Measurements from ENCODE around the gene GTF2IRD1. TPM values are rescaled to one million over a fixed set of nuclear protein-coding genes. Genes with fewer than 3 reads are reported as not detected.
"Not testable (repeated sequence)": the region's sequence is repeated elsewhere in the genome, so short reads cannot be mapped to it uniquely, and the experiment has no call there.

Gene GTF2IRD1
- total RNA-seq, 1 experiment from 2014 or later: 73.6 TPM

DNA sequence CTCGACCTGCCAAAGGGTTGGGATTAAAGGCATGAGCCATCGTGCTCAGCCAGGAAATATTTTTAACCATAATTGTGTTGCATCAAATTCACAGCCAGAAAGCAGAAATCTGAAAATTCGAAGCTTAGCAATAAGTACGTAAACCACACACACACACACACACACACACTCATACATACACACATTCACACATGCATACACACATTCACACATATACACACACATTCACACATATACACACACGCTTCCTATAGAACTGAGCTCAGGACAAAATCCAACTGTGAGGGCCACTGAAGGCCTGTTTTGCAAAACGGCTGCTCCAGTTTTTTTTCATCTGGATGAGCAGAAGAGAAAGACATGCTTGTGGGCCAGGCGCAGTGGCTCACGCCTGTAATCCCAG lies 178.8 kb downstream of the GTF2IRD1 start:
- intact Hi-C loops (cut with micrococcal nuclease; ENCODE audit: unreplicated experiment): no loop called here
- BruUV-seq (replicated peaks): no TSS peak
- ChIA-PET POLR2A (ENCODE audit: low non-redundant PET) (interaction anchor here (0.6 kb wide), 1 partner anchor 140 kb away, joined by 3 read pairs; no protein-coding TSS in a partner anchor), CTCF (interaction anchor here (0.7 kb wide), 1 partner anchor 8 kb away, joined by 3 read pairs; no protein-coding TSS in a partner anchor)
- Histone ChIP-seq H3K9me3 (ENCODE audit: low read depth, low read length, poor library complexity, severe bottlenecking) (no peaks in the 10 kb centered on the region), H3K27me3 (replicated peaks; ENCODE audit: insufficient read depth, low read depth, low read length, poor library complexity) (no peaks in the 10 kb centered on the region), H3K36me3 (ENCODE audit: insufficient read depth, low read length, poor library complexity, severe bottlenecking) (no peaks in the 10 kb centered on the region), H3K27ac (ENCODE audit: low read depth, low read length, poor library complexity, severe bottlenecking) (no peak overlapping the region), H3K4me1 (ENCODE audit: insufficient read depth, low read length, poor library complexity, severe bottlenecking) (peaks cover 15% of the 10 kb centered on the region), H3K4me3 (ENCODE audit: low read depth, low read length, poor library complexity, severe bottlenecking) (no peak overlapping the region)
- DNase-seq (ENCODE audit: low spot score): no peak
- TF ChIP-seq EZH2 (IDR thresholded peaks at IDR 0.05; ENCODE audit: borderline replicate concordance, low read depth, low read length, poor library complexity, severe bottlenecking): no peak
- TF ChIP-seq, protein P1, sequence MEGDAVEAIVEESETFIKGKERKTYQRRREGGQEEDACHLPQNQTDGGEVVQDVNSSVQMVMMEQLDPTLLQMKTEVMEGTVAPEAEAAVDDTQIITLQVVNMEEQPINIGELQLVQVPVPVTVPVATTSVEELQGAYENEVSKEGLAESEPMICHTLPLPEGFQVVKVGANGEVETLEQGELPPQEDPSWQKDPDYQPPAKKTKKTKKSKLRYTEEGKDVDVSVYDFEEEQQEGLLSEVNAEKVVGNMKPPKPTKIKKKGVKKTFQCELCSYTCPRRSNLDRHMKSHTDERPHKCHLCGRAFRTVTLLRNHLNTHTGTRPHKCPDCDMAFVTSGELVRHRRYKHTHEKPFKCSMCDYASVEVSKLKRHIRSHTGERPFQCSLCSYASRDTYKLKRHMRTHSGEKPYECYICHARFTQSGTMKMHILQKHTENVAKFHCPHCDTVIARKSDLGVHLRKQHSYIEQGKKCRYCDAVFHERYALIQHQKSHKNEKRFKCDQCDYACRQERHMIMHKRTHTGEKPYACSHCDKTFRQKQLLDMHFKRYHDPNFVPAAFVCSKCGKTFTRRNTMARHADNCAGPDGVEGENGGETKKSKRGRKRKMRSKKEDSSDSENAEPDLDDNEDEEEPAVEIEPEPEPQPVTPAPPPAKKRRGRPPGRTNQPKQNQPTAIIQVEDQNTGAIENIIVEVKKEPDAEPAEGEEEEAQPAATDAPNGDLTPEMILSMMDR (conservative IDR thresholded peaks at IDR 0.05; ENCODE audit: low read depth, low read length): no peak

DNA sequence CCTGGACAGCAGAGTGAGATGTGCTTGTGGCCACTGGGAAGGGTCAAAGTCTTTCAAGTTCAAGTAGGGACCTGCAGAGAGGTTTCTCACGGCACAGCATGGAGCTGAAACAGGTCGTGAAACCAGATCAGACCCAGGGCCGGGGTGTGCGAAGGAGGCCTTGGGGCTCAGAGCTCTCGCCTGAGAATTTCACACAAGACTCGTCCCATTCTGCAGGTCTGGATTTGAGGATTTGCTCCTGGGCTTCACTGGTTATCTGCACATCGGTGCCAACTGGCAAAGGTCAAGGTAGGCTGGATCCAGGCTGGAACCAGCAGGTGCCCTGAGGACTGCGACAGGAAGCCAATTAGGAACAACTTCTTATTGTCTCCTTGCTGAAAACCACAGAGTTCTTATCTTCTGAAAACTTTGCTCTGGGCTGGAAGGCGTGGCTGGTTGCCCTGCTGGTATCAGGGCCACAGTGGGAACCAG lies 179.8 kb downstream of the GTF2IRD1 start:
- TF ChIP-seq, protein P1 (conservative IDR thresholded peaks at IDR 0.05; ENCODE audit: low read depth, low read length): no peak
- no peak for TF ChIP-seq EZH2 (IDR thresholded peaks at IDR 0.05; ENCODE audit: borderline replicate concordance, low read depth, low read length, poor library complexity, severe bottlenecking)
- ChIA-PET POLR2A (ENCODE audit: low non-redundant PET) (interaction anchor here (0.6 kb wide), 1 partner anchor 829 kb away, joined by 12 read pairs; no protein-coding TSS in a partner anchor), CTCF (no interaction called here)
- intact Hi-C loops (cut with micrococcal nuclease; ENCODE audit: unreplicated experiment): no loop called here
- H3K4me3 ChIP-seq (ENCODE audit: low read depth, low read length, poor library complexity, severe bottlenecking): no peak overlapping the region
- no peak for DNase-seq (ENCODE audit: low spot score)
- H3K27ac ChIP-seq (ENCODE audit: low read depth, low read length, poor library complexity, severe bottlenecking): no peak overlapping the region
- no TSS peak for BruUV-seq (replicated peaks)
- H3K27me3 ChIP-seq (replicated peaks; ENCODE audit: insufficient read depth, low read depth, low read length, poor library complexity): no peaks in the 10 kb centered on the region
- no peaks in the 10 kb centered on the region for H3K9me3 ChIP-seq (ENCODE audit: low read depth, low read length, poor library complexity, severe bottlenecking)
- peaks cover 6% of the 10 kb centered on the region for H3K4me1 ChIP-seq (ENCODE audit: insufficient read depth, low read length, poor library complexity, severe bottlenecking)
- no peaks in the 10 kb centered on the region for H3K36me3 ChIP-seq (ENCODE audit: insufficient read depth, low read length, poor library complexity, severe bottlenecking)

DNA sequence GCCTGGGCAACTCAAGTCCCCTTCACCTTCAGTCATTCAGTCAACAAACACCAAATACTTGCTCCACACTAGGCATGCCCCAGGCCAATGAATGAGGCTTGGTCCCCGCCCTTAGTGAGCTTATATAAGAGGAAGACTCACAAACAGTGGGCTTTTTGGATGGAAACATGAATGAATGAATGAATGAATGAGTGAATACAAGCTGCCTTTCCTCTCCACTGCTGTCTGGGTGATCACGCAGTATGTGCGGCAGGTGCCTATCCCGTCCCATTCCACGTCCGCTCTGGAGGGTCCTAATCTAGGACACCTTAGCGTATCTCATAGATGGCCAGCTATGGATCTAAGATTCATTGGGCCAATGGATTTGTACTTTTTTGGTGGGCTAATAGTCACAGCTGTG lies 184.0 kb downstream of the GTF2IRD1 start:
- no peak overlapping the region for H3K4me3 ChIP-seq (ENCODE audit: low read depth, low read length, poor library complexity, severe bottlenecking)
- ChIA-PET CTCF (no interaction called here), POLR2A (ENCODE audit: low non-redundant PET) (no interaction called here)
- no peak for DNase-seq (ENCODE audit: low spot score)
- no peaks in the 10 kb centered on the region for H3K9me3 ChIP-seq (ENCODE audit: low read depth, low read length, poor library complexity, severe bottlenecking)
- peaks cover 5% of the 10 kb centered on the region for H3K4me1 ChIP-seq (ENCODE audit: insufficient read depth, low read length, poor library complexity, severe bottlenecking)
- BruUV-seq (replicated peaks): no TSS peak
- H3K27me3 ChIP-seq (replicated peaks; ENCODE audit: insufficient read depth, low read depth, low read length, poor library complexity): no peaks in the 10 kb centered on the region
- no peak overlapping the region for H3K27ac ChIP-seq (ENCODE audit: low read depth, low read length, poor library complexity, severe bottlenecking)
- no peak for TF ChIP-seq EZH2 (IDR thresholded peaks at IDR 0.05; ENCODE audit: borderline replicate concordance, low read depth, low read length, poor library complexity, severe bottlenecking)
- TF ChIP-seq, protein P1 (conservative IDR thresholded peaks at IDR 0.05; ENCODE audit: low read depth, low read length): no peak
- no peaks in the 10 kb centered on the region for H3K36me3 ChIP-seq (ENCODE audit: insufficient read depth, low read length, poor library complexity, severe bottlenecking)
- intact Hi-C loops (cut with micrococcal nuclease; ENCODE audit: unreplicated experiment): no loop called here

DNA sequence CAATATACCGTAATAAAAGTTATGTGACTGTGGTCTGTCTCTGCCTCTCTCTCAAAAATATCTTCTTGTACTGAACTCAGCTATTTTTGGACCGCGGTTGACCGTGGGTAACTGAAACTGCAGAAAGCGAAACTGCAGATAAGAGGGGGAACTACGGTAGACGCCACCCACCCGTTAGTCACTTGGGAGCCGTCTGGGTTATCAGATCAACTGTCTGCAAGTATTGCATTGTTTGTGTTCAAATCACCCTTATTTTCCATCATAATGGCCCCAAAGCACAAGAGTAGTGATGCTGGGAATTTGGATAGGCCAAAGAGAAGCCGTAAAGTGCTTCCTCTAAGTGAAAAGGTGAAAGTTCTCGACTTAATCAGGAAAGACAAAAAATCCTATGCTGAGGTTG lies 196.3 kb downstream of the GTF2IRD1 start:
- H3K27me3 ChIP-seq (replicated peaks; ENCODE audit: insufficient read depth, low read depth, low read length, poor library complexity); H3K36me3 ChIP-seq (ENCODE audit: insufficient read depth, low read length, poor library complexity, severe bottlenecking); CTCF ChIA-PET; H3K4me3 ChIP-seq (ENCODE audit: low read depth, low read length, poor library complexity, severe bottlenecking); H3K4me1 ChIP-seq (ENCODE audit: insufficient read depth, low read length, poor library complexity, severe bottlenecking); H3K27ac ChIP-seq (ENCODE audit: low read depth, low read length, poor library complexity, severe bottlenecking); BruUV-seq (replicated peaks); H3K9me3 ChIP-seq (ENCODE audit: low read depth, low read length, poor library complexity, severe bottlenecking); POLR2A ChIA-PET (ENCODE audit: low non-redundant PET); DNase-seq (ENCODE audit: low spot score): not testable (repeated sequence)
- intact Hi-C loops (cut with micrococcal nuclease; ENCODE audit: unreplicated experiment): loop anchor here (10.0 kb wide), 1 partner anchor 65 kb away; no protein-coding TSS in a partner anchor

DNA sequence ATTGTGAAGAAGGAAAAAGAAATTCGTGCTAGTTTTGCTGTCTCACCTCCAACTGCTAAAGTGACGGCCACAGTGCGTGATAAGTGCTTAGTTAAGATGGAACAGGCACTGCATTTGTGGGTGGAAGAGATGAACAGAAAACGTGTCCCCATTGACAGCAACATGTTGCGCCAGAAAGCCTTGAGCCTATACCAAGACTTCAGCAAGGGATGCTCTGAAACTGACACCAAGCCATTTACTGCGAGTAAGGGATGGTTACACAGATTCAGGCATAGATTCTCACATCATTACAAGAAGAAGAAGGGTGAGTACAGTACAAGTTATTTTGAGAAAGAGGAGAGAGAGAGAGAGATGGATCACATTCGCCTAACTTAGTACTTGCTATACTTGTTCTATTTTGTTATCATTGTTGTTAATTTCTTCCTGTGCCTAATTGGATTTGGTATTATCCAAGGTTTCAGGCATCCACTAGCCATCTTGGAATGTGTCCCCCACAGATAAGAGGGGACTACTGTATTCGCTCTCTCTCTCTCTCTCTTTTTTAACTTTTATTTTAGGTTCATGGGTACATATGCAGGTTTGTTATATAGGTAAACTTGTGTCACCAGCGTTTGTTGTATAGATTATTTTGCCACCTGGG lies 196.9 kb downstream of the GTF2IRD1 start:
- H3K27ac ChIP-seq (ENCODE audit: low read depth, low read length, poor library complexity, severe bottlenecking); H3K36me3 ChIP-seq (ENCODE audit: insufficient read depth, low read length, poor library complexity, severe bottlenecking); POLR2A ChIA-PET (ENCODE audit: low non-redundant PET); CTCF ChIA-PET; H3K4me3 ChIP-seq (ENCODE audit: low read depth, low read length, poor library complexity, severe bottlenecking); H3K9me3 ChIP-seq (ENCODE audit: low read depth, low read length, poor library complexity, severe bottlenecking); DNase-seq (ENCODE audit: low spot score); H3K4me1 ChIP-seq (ENCODE audit: insufficient read depth, low read length, poor library complexity, severe bottlenecking); BruUV-seq (replicated peaks); H3K27me3 ChIP-seq (replicated peaks; ENCODE audit: insufficient read depth, low read depth, low read length, poor library complexity): not testable (repeated sequence)
- intact Hi-C loops (cut with micrococcal nuclease; ENCODE audit: unreplicated experiment): loop anchor here (10.0 kb wide), 1 partner anchor 64 kb away; no protein-coding TSS in a partner anchor

Measured in A673 (cell line).